ENCODE measurements around the gene HOXD9.

- TF ChIP-seq, protein P1, sequence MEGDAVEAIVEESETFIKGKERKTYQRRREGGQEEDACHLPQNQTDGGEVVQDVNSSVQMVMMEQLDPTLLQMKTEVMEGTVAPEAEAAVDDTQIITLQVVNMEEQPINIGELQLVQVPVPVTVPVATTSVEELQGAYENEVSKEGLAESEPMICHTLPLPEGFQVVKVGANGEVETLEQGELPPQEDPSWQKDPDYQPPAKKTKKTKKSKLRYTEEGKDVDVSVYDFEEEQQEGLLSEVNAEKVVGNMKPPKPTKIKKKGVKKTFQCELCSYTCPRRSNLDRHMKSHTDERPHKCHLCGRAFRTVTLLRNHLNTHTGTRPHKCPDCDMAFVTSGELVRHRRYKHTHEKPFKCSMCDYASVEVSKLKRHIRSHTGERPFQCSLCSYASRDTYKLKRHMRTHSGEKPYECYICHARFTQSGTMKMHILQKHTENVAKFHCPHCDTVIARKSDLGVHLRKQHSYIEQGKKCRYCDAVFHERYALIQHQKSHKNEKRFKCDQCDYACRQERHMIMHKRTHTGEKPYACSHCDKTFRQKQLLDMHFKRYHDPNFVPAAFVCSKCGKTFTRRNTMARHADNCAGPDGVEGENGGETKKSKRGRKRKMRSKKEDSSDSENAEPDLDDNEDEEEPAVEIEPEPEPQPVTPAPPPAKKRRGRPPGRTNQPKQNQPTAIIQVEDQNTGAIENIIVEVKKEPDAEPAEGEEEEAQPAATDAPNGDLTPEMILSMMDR (IDR thresholded peaks at IDR 0.05) = no peak
- TF ChIP-seq POLR2AphosphoS5 (IDR thresholded peaks at IDR 0.05; ENCODE audit: insufficient read depth in 1 of 2, low read depth in 1 of 2) = no peak
Observed at GRCh38 chr2:176124110-176124946, 1.8 kb downstream of the HOXD9 start.
